H9 (cell line): ENCODE data around the gene GPR135. TPM values are rescaled to one million over a fixed set of nuclear protein-coding genes. Genes with fewer than 3 reads are reported as not detected.

ENCODE experiments used
- DNase-seq: peaks from one replicate; pipeline ENCODE4 v3.0.0-alpha.2; 2017
- H2AFZ ChIP-seq: one replicate; pipeline ENCODE4 v1.6.1; 2013; ENCODE audit warnings: mild to moderate bottlenecking, low read length, control low read depth, moderate library complexity
- H2AK5ac ChIP-seq: 2 replicates; pipeline ENCODE4 v1.6.1; 2013; ENCODE audit warnings: low read length, control low read depth, mixed read lengths; ENCODE audit not compliant: insufficient read length
- H2BK120ac ChIP-seq: one replicate; pipeline ENCODE4 v1.6.1; 2013; ENCODE audit warnings: low read depth, mild to moderate bottlenecking, low read length, control low read depth, inconsistent platforms; ENCODE audit not compliant: poor library complexity, severe bottlenecking
- H2BK12ac ChIP-seq: 2 replicates; pipeline ENCODE4 v1.6.1; 2013; ENCODE audit warnings: low read length, control low read depth, mixed read lengths, low read depth; ENCODE audit not compliant: insufficient read length
- H2BK15ac ChIP-seq: 2 replicates; pipeline ENCODE4 v1.6.1; 2013; ENCODE audit warnings: low read depth, low read length, control low read depth
- H2BK20ac ChIP-seq: one replicate; pipeline ENCODE4 v1.6.1; 2013; ENCODE audit warnings: low read depth, mild to moderate bottlenecking, low read length, control low read depth, inconsistent platforms; ENCODE audit not compliant: poor library complexity, severe bottlenecking
- H2BK5ac ChIP-seq: 2 replicates; pipeline ENCODE4 v1.6.1; 2013; ENCODE audit warnings: low read length, control low read depth, mixed read lengths; ENCODE audit not compliant: insufficient read length
- H3K14ac ChIP-seq: 2 replicates; pipeline ENCODE4 v1.6.1; 2013; ENCODE audit warnings: low read length, control low read depth; ENCODE audit not compliant: insufficient read depth
- H3K18ac ChIP-seq: 2 replicates; pipeline ENCODE4 v1.6.1; 2013; ENCODE audit warnings: low read depth, mild to moderate bottlenecking, mixed read lengths, low read length, control low read depth; ENCODE audit not compliant: insufficient read length
- H3K23ac ChIP-seq: 2 replicates; pipeline ENCODE4 v1.6.1; 2013; ENCODE audit warnings: low read length, control low read depth, mixed read lengths, low read depth; ENCODE audit not compliant: insufficient read length
- H3K23me2 ChIP-seq: 2 replicates; pipeline ENCODE4 v1.6.1; 2013; ENCODE audit warnings: low read depth, mild to moderate bottlenecking, mixed read lengths, low read length, control low read depth; ENCODE audit not compliant: insufficient read length, poor library complexity, severe bottlenecking
- H3K27ac ChIP-seq: 2 replicates; pipeline ENCODE4 v1.5.1; 2013; ENCODE audit warnings: low read length, control low read depth, mixed read lengths, low read depth; ENCODE audit not compliant: insufficient read length
- H3K27me3 ChIP-seq: 2 replicates; pipeline ENCODE4 v1.6.1; 2013; ENCODE audit warnings: low read length, control low read depth, inconsistent platforms; ENCODE audit not compliant: insufficient read depth
- H3K4ac ChIP-seq: 2 replicates; pipeline ENCODE4 v1.6.1; 2013; ENCODE audit warnings: low read depth, mild to moderate bottlenecking, control low read depth, inconsistent platforms, low read length, moderate library complexity
- H3K4me1 ChIP-seq: 2 replicates; pipeline ENCODE4 v1.6.1; 2013; ENCODE audit warnings: low read length, control low read depth, inconsistent platforms; ENCODE audit not compliant: insufficient read depth
- H3K4me2 ChIP-seq: 2 replicates; pipeline ENCODE4 v1.6.1; 2013; ENCODE audit warnings: low read length, control low read depth, mixed read lengths; ENCODE audit not compliant: insufficient read length, insufficient read depth
- H3K56ac ChIP-seq: 2 replicates; pipeline ENCODE4 v1.6.1; 2013; ENCODE audit warnings: low read depth, mild to moderate bottlenecking, mixed read lengths, low read length, control low read depth; ENCODE audit not compliant: insufficient read length
- H3K79me1 ChIP-seq: 2 replicates; pipeline ENCODE4 v1.6.1; 2013; ENCODE audit warnings: low read depth, mild to moderate bottlenecking, moderate library complexity, low read length, control low read depth, inconsistent platforms; ENCODE audit not compliant: insufficient read depth, poor library complexity, severe bottlenecking
- H3K79me2 ChIP-seq: 2 replicates; pipeline ENCODE4 v1.6.1; 2013; ENCODE audit warnings: low read length, control low read depth, inconsistent platforms; ENCODE audit not compliant: insufficient read depth
- H3K9ac ChIP-seq: 2 replicates; pipeline ENCODE4 v1.6.1; 2013; ENCODE audit warnings: low read length, control low read depth, mixed read lengths; ENCODE audit not compliant: insufficient read length; ENCODE audit errors: extremely low read depth
- H3K9me3 ChIP-seq: one replicate; pipeline ENCODE4 v1.6.1; 2013; ENCODE audit warnings: low read depth, low read length, inconsistent platforms; ENCODE audit not compliant: control insufficient read depth
- H3T11ph ChIP-seq: one replicate; pipeline ENCODE4 v1.6.1; 2013; ENCODE audit warnings: mild to moderate bottlenecking, low read length, control low read depth, inconsistent platforms
- H4K20me1 ChIP-seq: one replicate; pipeline ENCODE4 v1.6.1; 2013; ENCODE audit not compliant: control insufficient read depth, insufficient read length, insufficient read depth
- H4K5ac ChIP-seq: 2 replicates; pipeline ENCODE4 v1.6.1; 2013; ENCODE audit warnings: low read depth, mild to moderate bottlenecking, mixed read lengths, low read length, control low read depth; ENCODE audit not compliant: insufficient read length
- H4K8ac ChIP-seq: replicated peaks from 2 replicates; pipeline ENCODE4 v1.6.1; 2013; ENCODE audit warnings: low read length, control low read depth, mixed read lengths, low read depth; ENCODE audit not compliant: insufficient read length
- H4K91ac ChIP-seq: 2 replicates; pipeline ENCODE4 v1.6.1; 2013; ENCODE audit warnings: low read depth, mild to moderate bottlenecking, moderate library complexity, mixed read lengths, low read length, control low read depth; ENCODE audit not compliant: insufficient read length
- H3K27ac Mint-ChIP-seq, 3 experiments: 2 replicates in 2 of 3; 3 replicates in 1 of 3; pipeline ENCODE4 v1.8.0; 2020 to 2021; ENCODE audit warnings: mixed read lengths in 3 of 3, mild to moderate bottlenecking in 1 of 3, moderate library complexity in 1 of 3
- H3K27me3 Mint-ChIP-seq: 2 replicates; pipeline ENCODE4 v1.8.0; 2021; ENCODE audit warnings: low read depth, mild to moderate bottlenecking, moderate library complexity, mixed read lengths
- H3K36me3 Mint-ChIP-seq, 3 experiments: 2 replicates in 2 of 3; 3 replicates in 1 of 3; pipeline ENCODE4 v1.8.0; 2020 to 2021; ENCODE audit warnings: low read depth in 3 of 3, mixed read lengths in 3 of 3; ENCODE audit not compliant: insufficient read depth in 1 of 3
- H3K4me1 Mint-ChIP-seq, 2 experiments: 2 replicates each; pipeline ENCODE4 v1.8.0; 2020; ENCODE audit warnings: mixed read lengths in 2 of 2
- H3K4me3 Mint-ChIP-seq, 2 experiments: 2 replicates in 1 of 2; 3 replicates in 1 of 2; pipeline ENCODE4 v1.8.0; 2020 to 2021; ENCODE audit warnings: mild to moderate bottlenecking in 2 of 2, mixed read lengths in 2 of 2, moderate library complexity in 1 of 2
- H3K9me3 Mint-ChIP-seq, 2 experiments: 2 replicates in 1 of 2; 3 replicates in 1 of 2; pipeline ENCODE4 v1.8.0; 2020; ENCODE audit warnings: mild to moderate bottlenecking in 2 of 2, mixed read lengths in 2 of 2, moderate library complexity in 1 of 2
- CTCF ChIP-seq: fragments of 200-600 bp; sonication (generic); conservative IDR thresholded peaks from 3 replicates; pipeline ENCODE4 v1.8.0; 2021; ENCODE audit warnings: antibody characterized with exemption, mild to moderate bottlenecking
- WGBS: extraction: QIAGEN DNeasy Blood & Tissue Kit; methylation state at CpG from one replicate; pipeline ENCODE4 v1.1.7; 2013; ENCODE audit warnings: missing lambda C conversion rate, low lambda C conversion rate, mixed read lengths; ENCODE audit not compliant: insufficient read length; ENCODE audit errors: extremely low coverage; 5-methylcytosine and 5-hydroxymethylcytosine counted together
- long read RNA-seq: library from polyadenylated mRNA; unstranded; transcript quantifications from one replicate; pipeline ENCODE4 v2.0.0, GENCODE V29; 2020
- total RNA-seq: library from RNA; stranded (reverse); gene quantifications from 2 replicates; pipeline ENCODE4 v1.2.1, GENCODE V29; 2021

The GPR135 gene
- total RNA-seq = 1.8 and 1.9 TPM in 2 replicates
- long read RNA-seq = 0 reads

GRCh38 chr14:59465316-59466135, at the start of gene GPR135:
GPR135 (minus strand) TSS chr14:59465380; CDS start chr14:59465226, 154 bp downstream.
- H3K9me3 ChIP-seq = no peaks in the 10 kb centered on the region
- TF ChIP-seq CTCF = no peak
- H3K27me3 ChIP-seq = peaks cover 3% of the 10 kb centered on the region; the same call in 1 of the 2 replicates
- no peak within 1 kb of the TSS for H2BK5ac ChIP-seq
- H2AK5ac ChIP-seq = no peak within 1 kb of the TSS
- no peak within 1 kb of the TSS for H4K91ac ChIP-seq
- peak within 1 kb of the TSS; percentile 36 for H3K4me2 ChIP-seq
- no peak within 1 kb of the TSS for H3T11ph ChIP-seq
- no peak within 1 kb of the TSS for H2BK120ac ChIP-seq
- Mint-ChIP-seq H3K4me3 (peak within 1 kb of the TSS; percentile 75 to 87), H3K4me1 (peaks cover 9 to 12% of the 10 kb centered on the region in 2 experiments), H3K27me3 (peaks cover 25% of the 10 kb centered on the region), H3K27ac (no peak within 1 kb of the TSS; a peak in 1 of 7 replicates), H3K36me3 (peaks cover 0 to 6% (median 0%) of the 10 kb centered on the region in 3 experiments; a peak in 3 of 7 replicates), H3K9me3 (no peaks in the 10 kb centered on the region)
- no peak within 1 kb of the TSS for H2BK20ac ChIP-seq
- peak within 1 kb of the TSS; percentile 32 for H3K9ac ChIP-seq
- H3K18ac ChIP-seq = no peak within 1 kb of the TSS
- H3K79me1 ChIP-seq = no peaks in the 10 kb centered on the region
- H2BK15ac ChIP-seq = no peak within 1 kb of the TSS
- no peaks in the 10 kb centered on the region for H4K20me1 ChIP-seq
- H4K5ac ChIP-seq = no peak within 1 kb of the TSS
- no CpG with 5 or more reads among the region's 40 CpGs for WGBS
- peaks cover 12% of the 10 kb centered on the region for H3K23me2 ChIP-seq
- no peak within 1 kb of the TSS for H4K8ac ChIP-seq
- no peak within 1 kb of the TSS for H3K23ac ChIP-seq
- no peak within 1 kb of the TSS for H3K4ac ChIP-seq
- no peak within 1 kb of the TSS for H2AFZ ChIP-seq
- DNase-seq = no peak
- H3K14ac ChIP-seq = no peak within 1 kb of the TSS
- H3K56ac ChIP-seq = no peak within 1 kb of the TSS
- H3K79me2 ChIP-seq = no peaks in the 10 kb centered on the region
- H2BK12ac ChIP-seq = no peak within 1 kb of the TSS
- H3K4me1 ChIP-seq = no peaks in the 10 kb centered on the region
- H3K27ac ChIP-seq = no peak within 1 kb of the TSS
